Ovary (tissue), 3 donors: ENCODE results near the gene PSMB10.

Experiments used
- EP300 ChIP-seq: sonication (generic); formaldehyde crosslinking; IDR thresholded peaks from one replicate; pipeline ENCODE4 v1.6.1; 2017; ENCODE audit warnings: antibody characterized with exemption
- POLR2A ChIP-seq: fragments of 450-650 bp; IDR thresholded peaks from one replicate; pipeline ENCODE4 v1.6.1; 2017; ENCODE audit warnings: antibody characterized with exemption, mild to moderate bottlenecking, moderate library complexity
- TF ChIP-seq, protein P1 (sequence below), 3 donors: fragments of 450-650 bp in 2 of 3; fragments of 200-600 bp in 1 of 3; IDR thresholded peaks; one replicate each; pipeline versions ENCODE4 v1.5.1 to v1.8.0; 2016 to 2022; ENCODE audit warnings: antibody characterized with exemption in 3 of 3, mild to moderate bottlenecking in 1 of 3
- donor health status: DM: no; HTN: no; CAD: no.

DNA sequence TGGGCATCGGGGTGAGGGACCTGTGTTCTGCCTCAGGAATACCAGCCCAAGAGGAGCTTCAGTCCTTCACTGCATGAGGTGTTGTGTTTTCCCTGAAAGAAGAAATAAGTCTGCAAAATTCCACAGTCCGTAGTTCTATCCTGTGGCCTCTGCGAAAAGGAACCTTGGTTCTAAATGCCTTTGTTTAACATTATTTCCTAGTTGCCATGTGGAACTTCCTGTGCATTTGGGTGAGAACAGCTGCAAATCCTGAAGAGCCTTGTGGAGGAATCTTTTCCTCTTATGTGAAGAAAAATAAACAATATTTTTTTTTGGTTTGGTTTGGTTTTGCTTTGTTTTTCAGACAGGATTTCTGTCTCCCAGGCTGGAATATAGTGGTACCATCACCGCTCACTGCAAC lies 33.8 kb downstream of the PSMB10 start:
- TF ChIP-seq POLR2A: no peak
- TF ChIP-seq, protein P1, sequence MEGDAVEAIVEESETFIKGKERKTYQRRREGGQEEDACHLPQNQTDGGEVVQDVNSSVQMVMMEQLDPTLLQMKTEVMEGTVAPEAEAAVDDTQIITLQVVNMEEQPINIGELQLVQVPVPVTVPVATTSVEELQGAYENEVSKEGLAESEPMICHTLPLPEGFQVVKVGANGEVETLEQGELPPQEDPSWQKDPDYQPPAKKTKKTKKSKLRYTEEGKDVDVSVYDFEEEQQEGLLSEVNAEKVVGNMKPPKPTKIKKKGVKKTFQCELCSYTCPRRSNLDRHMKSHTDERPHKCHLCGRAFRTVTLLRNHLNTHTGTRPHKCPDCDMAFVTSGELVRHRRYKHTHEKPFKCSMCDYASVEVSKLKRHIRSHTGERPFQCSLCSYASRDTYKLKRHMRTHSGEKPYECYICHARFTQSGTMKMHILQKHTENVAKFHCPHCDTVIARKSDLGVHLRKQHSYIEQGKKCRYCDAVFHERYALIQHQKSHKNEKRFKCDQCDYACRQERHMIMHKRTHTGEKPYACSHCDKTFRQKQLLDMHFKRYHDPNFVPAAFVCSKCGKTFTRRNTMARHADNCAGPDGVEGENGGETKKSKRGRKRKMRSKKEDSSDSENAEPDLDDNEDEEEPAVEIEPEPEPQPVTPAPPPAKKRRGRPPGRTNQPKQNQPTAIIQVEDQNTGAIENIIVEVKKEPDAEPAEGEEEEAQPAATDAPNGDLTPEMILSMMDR (IDR thresholded peaks at IDR 0.05): no peak
- no peak for TF ChIP-seq EP300
